ENCODE results near the gene LOXHD1.

Gene LOXHD1

DNA sequence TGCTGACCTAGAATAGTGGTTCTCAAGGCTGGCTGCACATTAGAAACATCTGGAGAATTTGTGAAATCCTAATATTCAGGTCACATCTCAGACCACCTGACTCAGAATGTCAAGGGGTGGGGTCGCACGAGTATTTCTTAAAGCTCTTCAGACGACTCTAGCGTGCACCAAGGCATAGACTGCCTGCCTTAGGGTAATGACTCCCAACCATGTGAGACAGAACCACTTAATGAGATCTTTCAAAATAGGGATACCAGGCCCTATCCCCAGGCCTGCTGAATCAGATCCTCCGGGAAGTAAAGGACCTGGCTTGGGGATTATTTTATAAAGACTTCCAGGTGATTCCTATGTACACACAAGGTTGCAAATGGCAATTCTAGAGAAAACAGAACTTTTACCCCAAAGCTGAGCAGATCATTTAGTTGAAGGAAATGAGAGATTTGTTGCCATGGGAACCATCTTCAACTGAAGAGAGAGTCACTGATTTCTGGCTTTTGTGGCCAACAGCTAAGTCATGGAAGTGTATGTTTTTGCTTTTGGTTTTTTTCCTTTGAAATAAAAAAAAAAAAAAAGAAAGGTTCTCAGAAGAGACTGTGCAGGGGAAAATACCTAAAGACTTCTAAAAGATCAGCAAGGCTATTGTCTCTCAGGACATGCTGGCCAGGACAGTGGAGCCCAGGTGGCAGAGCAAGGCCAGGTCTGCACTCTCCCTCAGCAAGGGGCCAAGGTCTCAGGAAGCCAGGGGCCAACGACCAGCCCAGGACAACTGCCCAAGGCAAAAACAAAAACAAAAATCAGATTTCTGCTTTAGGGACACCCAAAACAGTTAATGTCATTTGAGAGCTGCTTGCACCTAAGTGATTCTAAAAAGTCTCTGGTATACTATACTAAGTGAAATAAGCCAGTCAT lies 15.3 kb upstream of the LOXHD1 start:
- DNase-seq, result no peak

DNA sequence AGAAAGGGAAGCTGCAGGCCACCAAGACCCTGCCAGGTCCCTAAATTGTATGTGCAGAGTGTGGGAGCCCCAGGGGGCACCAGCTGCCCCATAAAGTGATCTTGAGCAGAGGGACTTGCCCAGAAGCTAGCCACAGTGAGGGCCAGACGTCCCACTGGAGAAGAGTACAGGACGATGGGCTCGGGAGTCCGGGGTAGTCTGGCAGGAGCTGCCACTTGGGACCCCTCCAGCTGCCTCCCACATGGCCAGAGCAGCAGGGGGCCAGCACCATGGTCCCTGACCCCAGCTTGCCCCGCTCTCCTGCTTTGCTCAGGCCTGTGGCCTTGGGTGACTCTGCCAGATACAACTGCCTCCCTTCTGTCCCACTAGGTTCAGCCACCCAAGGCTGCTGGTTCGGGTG lies 11.7 kb upstream of the LOXHD1 start:
- no peak for DNase-seq

DNA sequence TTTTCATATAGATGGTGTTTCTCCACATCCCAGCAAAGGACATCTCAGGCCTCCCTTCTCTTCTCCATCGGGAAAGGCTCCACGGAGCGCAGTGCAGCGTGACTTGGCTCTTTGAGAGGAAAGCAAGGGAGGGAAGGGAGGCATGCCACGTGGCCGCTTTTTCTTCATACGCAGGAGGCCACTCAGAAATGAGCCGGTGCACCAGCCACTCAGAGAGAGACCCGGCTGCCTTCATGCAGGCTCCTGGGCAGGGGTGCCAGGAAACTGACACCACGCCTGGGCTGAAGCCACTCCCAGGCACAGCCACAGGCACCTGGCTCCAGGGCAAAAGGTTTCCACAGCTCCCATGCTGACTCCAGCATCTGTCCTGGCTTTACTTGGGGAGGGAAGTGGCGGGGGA lies 11.1 kb upstream of the LOXHD1 start:
- DNase-seq, result no peak

DNA sequence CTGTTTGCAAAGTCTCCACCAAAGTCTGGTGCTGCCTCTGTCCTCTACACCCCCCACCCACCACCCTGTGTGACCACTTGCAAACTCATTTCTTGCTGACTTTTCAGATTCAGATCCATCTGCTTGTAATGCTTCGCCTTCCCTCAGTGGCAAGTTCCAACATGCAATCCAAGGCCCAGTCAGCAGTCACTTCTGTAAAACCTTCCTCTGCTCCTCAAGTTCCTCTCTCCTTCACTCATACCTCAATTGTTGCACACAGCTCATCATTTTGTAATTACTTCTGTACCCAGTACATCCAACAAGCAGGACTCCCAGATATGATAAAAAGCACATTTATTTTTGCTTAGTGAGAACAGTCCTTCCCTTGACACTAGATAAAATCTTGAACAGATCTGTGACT lies 6.5 kb upstream of the LOXHD1 start:
- DNase-seq, result no peak

DNA sequence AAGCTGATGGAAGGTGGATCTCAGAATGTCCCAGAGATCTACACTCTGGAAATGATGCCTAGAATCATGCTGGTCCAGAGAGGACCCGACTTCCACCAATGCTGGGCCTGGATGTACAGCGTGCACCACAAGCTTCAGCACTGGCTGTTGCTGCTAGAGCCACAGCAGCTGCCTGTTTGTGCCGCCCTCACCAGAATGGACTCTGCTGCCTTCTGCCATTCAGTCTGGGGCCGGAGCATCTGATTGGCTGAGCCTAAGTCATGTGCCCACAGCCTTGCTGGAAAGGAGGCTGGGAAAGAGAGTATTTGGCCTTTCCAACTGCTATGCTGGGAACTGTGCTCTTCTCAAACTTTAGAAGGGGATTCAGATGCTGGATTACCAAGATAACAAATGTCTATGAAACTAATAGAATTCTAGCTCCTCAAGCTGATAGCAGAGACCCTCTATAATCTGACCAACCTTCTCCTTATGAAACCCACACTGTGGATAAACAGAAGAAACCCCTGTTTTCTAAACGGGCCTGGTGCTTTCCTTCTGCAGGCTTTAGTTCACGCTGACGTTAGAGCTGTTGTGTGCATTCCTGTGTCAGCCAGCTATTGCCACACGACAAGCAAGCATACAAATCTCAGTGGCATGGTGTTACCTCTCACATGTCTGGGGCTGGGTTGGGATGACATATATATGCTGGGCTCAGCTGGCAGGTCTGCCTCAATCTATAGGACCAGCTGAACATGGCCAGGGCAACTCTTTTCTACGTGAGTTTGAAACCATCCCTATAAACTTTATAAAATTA lies 4.1 kb upstream of the LOXHD1 start:
- peak; percentile 64 for DNase-seq

DNA sequence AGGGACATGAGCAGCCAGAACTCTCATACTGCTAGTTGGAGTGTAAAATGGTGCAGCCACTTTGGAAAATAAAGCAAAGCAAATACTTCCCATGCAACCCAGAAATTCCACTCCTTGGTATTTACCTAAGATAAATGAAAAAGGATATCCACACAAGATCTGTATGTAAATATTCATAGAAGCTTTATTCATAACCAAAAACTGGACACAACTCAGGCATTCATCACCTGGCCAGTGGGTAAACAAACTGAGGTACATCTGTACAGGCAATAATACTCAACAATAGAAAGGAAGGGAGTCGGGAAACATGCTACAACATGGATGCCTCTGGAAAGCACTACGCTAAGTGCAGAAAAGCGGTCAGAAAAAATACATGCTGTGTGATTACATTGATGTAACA lies 2.5 kb upstream of the LOXHD1 start:
- DNase-seq, result no peak

DNA sequence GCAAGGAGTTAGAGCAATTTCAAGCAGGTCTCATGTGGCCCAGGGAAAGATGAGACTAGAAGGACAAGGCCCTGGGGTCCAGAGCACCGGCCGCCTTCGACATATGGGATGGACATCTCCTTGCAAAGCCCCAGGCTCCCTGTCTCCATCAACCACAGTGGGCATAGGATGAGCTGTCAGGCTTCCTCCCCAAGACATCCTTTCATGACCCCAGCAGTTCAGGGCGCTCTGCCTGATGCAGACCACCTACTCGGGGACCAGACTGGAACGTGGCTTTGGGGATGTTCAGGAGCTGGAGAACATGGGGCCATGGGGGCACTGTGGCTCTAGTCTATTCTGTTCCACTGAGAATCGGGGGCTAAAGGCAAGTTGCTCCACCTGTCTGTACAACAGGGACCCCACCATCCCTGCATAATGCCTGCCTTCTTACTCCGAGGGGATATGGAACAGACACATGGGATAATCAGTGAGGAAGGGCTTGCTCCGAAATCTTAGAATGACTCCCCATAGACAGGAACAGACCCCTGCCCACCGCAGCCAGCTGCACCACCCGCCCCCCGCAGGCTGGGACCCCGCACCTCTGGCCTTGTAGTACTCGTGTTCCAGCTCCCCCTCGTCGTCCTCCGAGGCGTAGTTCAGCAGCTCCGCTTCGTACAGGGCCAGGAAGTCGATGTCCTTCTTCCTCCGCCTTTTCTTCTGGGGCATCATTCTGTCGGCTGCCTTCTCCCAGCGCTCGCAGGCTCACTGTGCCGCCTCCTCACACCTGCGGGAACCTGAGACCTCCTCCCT lies 500 bp downstream of the LOXHD1 start:
- DNase-seq, result no peak

DNA sequence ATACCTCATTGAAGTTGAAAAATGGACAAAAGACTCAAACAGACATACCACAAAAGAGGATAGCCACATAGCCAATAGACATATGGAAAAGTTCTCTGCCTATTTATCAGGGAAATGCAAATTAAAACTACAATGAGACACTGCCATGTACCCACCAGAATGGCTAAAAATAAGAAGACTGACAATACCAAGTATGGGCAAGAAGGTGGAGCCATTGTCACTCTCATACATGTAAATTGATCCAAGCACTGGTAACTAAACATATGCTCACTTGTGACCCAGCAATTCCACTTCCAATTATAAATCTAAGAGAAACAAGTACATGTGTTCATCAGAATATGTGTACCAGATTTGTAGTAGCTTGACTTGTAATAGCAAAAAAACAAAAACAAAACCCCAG lies 4.6 kb downstream of the LOXHD1 start:
- no peak for DNase-seq

DNA sequence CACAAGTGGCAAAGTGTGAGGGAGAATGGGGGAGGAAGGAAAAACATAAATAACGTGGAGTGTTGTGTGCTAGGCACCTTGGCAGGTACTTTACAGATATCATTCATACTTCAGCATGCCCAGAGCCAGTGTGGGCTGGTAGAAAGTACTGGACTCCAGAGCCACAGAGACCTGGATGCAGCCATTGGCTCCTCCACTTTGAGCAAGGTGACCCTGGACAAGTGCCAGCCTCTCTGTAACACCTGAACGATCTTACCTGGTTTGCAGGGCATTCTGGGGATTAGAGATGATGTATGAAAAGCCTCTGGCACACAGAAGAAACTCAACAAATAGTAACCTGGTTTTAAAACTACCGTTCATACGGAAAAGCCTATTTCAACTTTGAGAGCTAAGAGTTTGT lies 6.3 kb downstream of the LOXHD1 start:
- DNase-seq, result no peak

DNA sequence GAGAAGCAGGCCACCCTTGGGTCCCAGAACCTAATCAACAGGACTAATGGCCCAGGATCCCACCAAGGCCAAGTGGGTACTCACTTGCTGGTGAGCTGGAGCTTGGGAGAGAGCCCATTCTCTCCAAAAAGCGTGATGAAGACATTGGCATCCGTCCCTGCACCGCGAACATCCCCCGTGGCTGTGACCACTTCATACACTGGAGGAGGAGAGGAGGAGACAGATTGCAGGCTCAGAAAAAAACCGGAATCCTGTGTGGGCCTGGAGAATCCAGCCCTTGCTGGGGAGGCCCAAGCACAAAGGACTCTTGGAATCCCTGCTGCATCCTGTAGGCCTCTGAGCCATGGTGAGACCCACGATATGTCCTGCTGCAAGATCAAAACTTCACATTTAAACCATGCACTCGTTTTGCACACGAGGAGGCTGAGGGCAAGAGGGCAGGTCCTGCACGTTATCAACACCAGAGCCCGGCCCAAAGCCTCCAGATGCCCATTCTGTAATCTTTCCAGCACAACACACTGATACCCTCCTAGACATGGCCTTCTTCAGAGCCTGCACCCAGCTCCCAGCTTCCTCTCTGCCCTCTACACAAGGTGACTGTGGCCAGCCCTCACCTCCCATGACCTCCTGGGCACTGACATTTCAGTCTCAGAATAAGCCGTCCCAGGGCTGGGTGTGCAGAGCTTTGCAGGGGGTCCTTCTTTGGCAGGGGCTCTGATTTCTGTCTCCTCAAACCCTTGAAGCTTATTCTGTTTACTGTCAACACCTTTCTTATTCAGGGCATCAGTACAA lies 7.8 kb downstream of the LOXHD1 start:
- no peak for DNase-seq

DNA sequence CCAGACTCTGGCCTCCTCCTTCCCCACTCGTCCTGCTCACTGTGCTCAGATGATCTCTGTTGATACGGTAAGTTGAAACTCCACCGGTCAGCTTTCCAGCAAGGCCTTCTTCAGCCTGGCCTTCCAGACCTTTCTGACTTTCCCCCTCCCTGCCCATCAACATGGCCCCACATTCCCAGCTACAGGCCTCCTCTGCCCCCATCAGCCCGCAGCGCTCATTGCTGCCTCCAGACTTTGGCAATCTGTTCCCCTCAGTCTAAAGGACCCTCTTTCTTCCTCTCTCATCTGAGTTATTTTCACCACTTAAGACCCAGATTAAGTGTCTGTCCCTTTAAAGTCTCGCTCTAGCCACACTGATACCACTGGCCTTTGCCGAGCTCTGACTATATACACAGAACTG lies 10.6 kb downstream of the LOXHD1 start:
- DNase-seq, result no peak

DNA sequence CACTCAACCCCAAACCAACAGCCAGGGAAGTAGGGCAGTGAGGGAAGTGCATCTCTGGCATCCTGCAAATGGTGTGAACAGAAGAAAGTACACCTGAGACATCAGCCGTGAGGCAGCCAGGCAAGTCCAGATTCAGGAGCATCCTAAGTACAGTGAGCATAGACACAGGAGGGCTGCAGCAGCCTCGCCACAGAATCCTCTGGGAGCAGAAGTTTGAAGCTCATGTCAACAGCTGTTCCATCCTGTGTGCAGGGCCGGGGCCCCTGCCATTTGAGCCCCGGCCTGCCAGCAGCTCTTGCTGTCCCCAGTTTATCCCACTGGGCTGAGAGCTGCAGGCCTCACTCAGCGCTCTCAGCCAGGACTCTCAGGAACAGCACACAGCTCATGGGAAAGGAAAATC lies 14.5 kb downstream of the LOXHD1 start:
- no peak for DNase-seq

DNA sequence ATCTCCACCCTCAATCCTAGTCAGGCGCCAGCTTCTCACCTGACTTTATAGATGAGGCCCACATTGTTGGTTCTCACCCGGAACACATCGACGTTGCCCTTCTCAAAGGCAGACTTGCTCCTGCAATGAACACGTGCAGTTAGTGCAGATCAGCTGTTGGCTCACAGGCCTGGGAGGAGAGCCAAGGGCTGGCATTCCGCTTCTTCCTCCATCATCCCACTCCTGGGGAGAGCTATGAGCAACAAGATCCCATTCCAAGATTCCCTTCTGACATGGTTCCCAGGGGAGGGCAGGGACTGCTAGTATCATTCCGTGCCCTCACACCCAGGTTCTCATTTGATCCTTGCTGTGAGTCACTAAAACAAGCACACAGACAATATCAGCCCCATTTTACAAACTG lies 15.1 kb downstream of the LOXHD1 start:
- DNase-seq, result no peak

DNA sequence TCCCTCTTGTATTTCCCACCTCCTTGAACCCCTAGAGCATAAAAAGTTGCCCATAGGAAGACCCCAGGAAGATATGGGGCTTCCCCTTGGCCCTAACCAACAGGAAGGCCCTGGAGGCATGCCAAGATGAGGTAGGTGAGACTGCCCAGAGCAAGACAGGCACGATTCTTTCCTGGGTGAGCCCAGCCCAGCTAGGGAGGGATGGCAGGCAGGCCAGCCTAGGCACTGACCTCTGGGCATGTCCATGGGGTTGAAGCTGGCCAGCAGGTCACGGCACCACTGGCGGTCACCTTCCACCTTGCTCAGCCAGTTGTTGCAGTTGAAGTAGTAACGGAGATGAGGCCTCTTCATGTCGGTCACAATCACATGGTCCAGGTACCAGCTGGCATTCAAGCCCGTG lies 17.6 kb downstream of the LOXHD1 start:
- no peak for DNase-seq

DNA sequence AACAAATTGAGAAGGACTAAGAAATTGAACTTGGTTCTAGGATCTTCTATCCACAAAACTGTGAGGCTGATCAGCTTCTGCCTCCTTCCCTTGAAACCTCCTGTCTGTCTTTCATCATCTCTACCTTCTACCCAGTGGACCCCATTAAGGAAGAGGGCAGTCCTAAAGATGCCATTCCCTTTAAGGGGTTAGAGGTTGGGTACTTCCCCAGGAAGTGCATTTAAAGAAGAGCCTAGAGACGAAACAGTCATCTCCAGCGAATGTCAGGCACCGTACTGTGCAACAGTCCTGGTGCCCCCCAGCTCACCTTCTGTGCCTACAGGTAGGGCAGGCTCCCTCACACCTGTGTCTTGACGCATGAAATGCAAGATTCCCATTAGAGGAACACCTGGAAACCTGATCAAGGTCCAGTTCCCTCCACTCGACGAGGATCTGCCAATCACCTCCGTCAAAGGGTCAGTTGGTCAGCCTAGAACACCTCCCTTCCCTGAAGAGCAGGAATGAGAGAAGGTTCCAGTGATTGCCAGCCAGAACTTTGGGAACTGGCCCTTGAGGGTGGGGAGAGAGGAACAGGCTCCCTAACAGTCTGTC lies 20.9 kb downstream of the LOXHD1 start:
- DNase-seq, result peak; percentile 22

DNA sequence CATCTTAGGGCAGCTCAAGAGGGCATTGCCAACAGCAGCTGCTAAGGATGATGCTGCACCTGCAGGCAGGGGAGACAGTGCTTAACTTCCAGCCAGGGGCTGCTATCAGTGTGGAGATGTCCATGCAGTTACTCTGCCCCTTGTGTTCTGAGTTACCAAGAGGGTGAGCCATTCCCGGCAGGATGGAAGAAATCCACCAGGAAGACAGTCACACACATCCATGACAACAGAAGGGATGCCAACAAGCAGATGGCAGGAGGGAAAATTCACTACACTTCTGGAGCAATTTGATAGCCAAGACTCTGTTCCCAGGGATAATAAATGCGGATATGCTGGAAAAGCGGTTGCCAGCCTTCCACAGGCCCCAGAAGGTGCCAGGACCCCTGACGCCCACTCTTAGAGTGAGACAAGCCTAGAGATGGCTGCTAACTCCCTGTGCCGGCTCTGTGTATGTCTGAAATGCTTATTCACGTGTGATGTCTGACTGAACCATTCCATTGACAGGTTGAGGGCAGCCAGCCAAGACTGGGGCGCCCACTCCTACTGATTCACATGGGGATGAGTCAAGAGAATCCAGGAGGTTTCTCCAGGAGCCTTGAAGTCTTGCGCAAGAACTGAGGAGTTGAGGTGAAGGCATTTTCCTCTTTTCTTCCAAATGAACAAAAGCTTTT lies 24.5 kb downstream of the LOXHD1 start:
- no peak for DNase-seq

DNA sequence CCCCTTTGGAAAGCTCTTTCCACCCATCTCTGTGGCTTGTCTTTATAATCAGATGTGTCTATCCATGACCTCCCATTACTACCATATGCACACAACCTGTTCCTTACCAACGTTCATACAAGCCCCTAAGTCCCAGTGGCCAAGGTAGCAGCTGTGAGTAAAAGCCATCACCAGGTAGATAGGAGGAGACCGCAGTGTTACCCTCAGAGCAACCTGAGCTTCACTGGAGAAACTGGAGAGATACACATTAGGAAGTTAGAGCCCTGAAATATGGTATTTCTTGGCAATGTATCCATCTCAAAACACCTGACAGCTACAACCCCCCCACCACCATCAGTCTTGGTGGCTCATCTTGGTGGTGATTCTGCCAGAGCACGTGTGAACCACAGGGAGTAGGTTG lies 26.0 kb downstream of the LOXHD1 start:
- no peak for DNase-seq

DNA sequence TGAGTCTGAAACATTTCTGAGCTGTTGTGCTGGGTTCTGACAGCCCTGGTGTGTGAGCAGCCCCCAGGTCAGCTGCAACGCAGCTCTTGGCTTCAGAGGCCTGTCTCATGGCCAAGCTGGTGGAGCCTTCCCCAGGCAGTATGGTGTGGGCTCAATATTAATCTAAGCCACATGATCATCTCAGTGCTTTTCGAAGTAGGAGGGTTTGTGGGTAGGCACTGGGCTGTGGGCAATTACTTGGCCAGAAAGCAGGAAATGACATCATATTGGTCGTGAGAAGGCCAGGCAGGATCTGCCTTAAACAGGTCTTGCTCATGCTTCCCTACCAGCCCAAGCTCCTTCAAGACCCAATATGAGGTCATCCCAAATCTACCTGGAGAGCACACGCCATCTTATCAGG lies 26.9 kb downstream of the LOXHD1 start:
- DNase-seq, result no peak

DNA sequence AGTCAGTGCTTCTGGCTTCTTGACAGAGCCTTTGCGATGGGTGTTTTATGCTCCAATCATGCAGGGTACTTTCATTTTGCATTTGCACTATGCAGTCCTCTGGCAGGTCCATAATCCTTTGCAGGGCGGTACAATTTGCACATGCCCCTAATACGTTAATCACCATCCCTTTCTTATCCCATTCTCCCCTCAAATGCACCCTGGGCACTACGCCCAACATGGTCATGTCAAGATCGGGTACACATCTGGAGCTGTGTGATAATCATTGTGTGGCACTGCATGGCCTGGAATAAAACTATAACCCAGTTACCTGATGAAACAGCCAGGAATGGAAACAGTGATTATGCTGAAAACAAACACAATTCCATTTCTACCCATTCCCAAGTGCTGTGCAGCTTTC lies 27.7 kb downstream of the LOXHD1 start:
- no peak for DNase-seq

DNA sequence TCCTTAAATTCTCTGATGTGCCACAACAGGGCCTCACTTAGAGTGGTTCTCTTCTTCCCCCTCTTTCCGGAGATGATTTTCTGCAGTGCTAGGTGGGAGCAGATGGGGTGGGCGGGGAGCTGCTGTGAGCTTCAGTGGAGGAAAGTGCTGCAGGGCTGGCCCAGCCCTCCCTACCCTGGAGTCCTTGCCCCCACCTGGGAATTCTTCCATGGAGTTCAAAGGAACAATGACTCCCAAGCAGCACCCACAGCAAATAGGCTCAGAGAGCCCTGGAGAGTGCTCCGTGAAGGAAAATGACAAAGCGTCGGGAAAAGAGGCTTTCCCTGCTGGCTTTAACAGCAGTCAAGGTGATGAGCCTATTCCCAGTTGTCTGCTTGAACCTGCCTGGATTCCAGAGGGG lies 28.8 kb downstream of the LOXHD1 start:
- no peak for DNase-seq

DNA sequence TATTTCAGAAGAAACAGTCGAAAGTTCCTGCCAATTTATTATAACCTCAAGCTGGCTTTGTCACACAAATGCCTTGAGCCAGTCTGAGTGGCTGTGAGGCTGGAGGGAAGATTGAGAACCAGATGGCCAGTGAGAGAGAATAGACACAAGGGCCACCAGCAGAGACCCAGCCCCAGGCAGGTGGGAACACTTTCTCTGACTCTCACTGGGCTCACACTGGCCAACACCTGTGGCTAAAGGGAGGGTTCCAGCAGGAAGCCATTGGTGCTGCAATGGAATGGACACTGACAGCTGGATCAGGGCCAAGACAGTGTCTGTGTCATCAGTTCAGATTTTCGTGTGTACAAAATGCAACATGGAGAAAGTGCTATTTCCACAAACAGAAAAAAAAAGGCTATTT lies 29.9 kb downstream of the LOXHD1 start:
- no peak for DNase-seq

DNA sequence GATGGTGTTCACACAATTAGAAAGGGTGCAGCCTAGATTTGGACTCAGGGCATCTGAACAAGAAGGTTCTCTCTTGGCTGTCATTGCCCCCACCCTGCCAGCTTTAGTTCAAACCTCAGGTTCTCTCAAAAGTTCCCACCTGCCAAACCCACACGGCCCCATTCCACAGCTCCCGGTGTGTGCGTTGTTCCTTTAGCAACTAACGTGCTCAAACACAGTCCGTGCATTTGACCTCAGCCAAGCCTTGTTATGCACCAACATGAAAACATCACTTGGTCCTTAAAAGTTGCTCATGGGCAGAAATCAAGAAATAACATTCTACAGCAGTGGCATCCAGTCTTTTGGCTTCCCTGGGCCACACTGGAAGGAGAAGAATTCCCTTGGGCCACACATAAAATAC lies 32.0 kb downstream of the LOXHD1 start:
- no peak for DNase-seq

All from islet precursor cell (in vitro differentiated cells).